ENCODE results near the gene KCNIP3.

KCNIP3 gene

GRCh38 chr2:95345563-95346230, 48.5 kb downstream of the KCNIP3 start (continued):
- TF ChIP-seq ZFP41 (tag by site-specific recombination; IDR thresholded peaks at IDR 0.05; ENCODE audit: borderline replicate concordance), result no peak
- TF ChIP-seq ZBTB26 (tag by site-specific recombination; optimal IDR thresholded peaks at IDR 0.05), result peak; percentile 95
- no peak for TF ChIP-seq BCL6B (tag by site-specific recombination; IDR thresholded peaks at IDR 0.05)
- TF ChIP-seq ZBTB48 (tag by site-specific recombination; IDR thresholded peaks at IDR 0.05), result 0 out of 2 replicates have a peak, but pooled peaks have one; percentile 11
- TF ChIP-seq SCRT2 (tag by site-specific recombination; IDR thresholded peaks at IDR 0.05), result no peak; the same call in 1 of the 2 replicates
- no peak for TF ChIP-seq ZNF747 (tag by site-specific recombination; IDR thresholded peaks at IDR 0.05)
- TF ChIP-seq ZNF2 (tag by site-specific recombination; IDR thresholded peaks at IDR 0.05), result no peak
- TF ChIP-seq AEBP2 (tag by site-specific recombination; IDR thresholded peaks at IDR 0.05; ENCODE audit: borderline replicate concordance), result no peak
- no peak for TF ChIP-seq ZNF398 (tag by site-specific recombination; IDR thresholded peaks at IDR 0.05)
- 0 out of 2 replicates have a peak, but pooled peaks have one; percentile 9 for TF ChIP-seq PATZ1 (tag by site-specific recombination; IDR thresholded peaks at IDR 0.05)
- no peak for TF ChIP-seq PRDM2 (tag by site-specific recombination; IDR thresholded peaks at IDR 0.05; ENCODE audit: borderline replicate concordance)
- peak; percentile 48; the same call in 1 of the 2 replicates for TF ChIP-seq ZNF501 (tag by site-specific recombination; IDR thresholded peaks at IDR 0.05)
- peak; percentile 93 for TF ChIP-seq CTCF (tag by site-specific recombination; IDR thresholded peaks at IDR 0.05)
- no peak for TF ChIP-seq ZNF610 (tag by site-specific recombination; IDR thresholded peaks at IDR 0.05; ENCODE audit: borderline replicate concordance)
- TF ChIP-seq ZNF211 (tag by site-specific recombination; IDR thresholded peaks at IDR 0.05; ENCODE audit: low read depth), result no peak
- no peak for TF ChIP-seq ZNF23 (tag by site-specific recombination; IDR thresholded peaks at IDR 0.05; ENCODE audit: borderline replicate concordance)
- TF ChIP-seq SP3 (tag by site-specific recombination; IDR thresholded peaks at IDR 0.05), result peak; percentile 74
- no peak; the same call in 1 of the 2 replicates for TF ChIP-seq KLF17 (tag by site-specific recombination; IDR thresholded peaks at IDR 0.05)
- no peak for TF ChIP-seq ZNF555 (tag by site-specific recombination; conservative IDR thresholded peaks at IDR 0.05)
- no peak for TF ChIP-seq ZNF155 (tag by site-specific recombination; IDR thresholded peaks at IDR 0.05)
- no peak for TF ChIP-seq ZNF544 (tag by site-specific recombination; IDR thresholded peaks at IDR 0.05)
